ENCODE measurements around the gene HMG20B. TPM values are rescaled to one million over a fixed set of nuclear protein-coding genes. Genes with fewer than 3 reads are reported as not detected.

Gene HMG20B
- total and polyA plus RNA-seq, 2 of the 8 experiments (the other 6 are each of a cell fraction or from before 2014, with no cell fraction given): 42.9 to 74.2 TPM

GRCh38 chr19:3523361-3524077 is 49.2 kb upstream of the HMG20B start (continued):
- TF ChIP-seq CHD7 (IDR thresholded peaks at IDR 0.05; ENCODE audit: insufficient replicate concordance, low read length) (no peak), FOSL1 (IDR thresholded peaks at IDR 0.05; ENCODE audit: insufficient read depth, low read depth, low read length) (no peak), BACH1 (IDR thresholded peaks at IDR 0.05; ENCODE audit: low read length) (no peak), HDAC2 (IDR thresholded peaks at IDR 0.05; ENCODE audit: borderline replicate concordance in 1 of 2, low read depth in 2 of 2, low read length in 2 of 2) (no peak), POLR2AphosphoS5 (IDR thresholded peaks at IDR 0.05; ENCODE audit: low read depth, low read length) (no peak), SAP30 (IDR thresholded peaks at IDR 0.05; ENCODE audit: insufficient read depth, insufficient replicate concordance, low read length) (no peak), SP4 (IDR thresholded peaks at IDR 0.05; ENCODE audit: low read length) (no peak), JUN (IDR thresholded peaks at IDR 0.05; ENCODE audit: low read depth, low read length) (no peak), RFX5 (IDR thresholded peaks at IDR 0.05; ENCODE audit: borderline replicate concordance, low read depth, low read length) (no peak), SIX5 (IDR thresholded peaks at IDR 0.05; ENCODE audit: low read depth, low read length) (no peak)
